PC-3 (cell line): ENCODE data around the gene DHX32. TPM values are rescaled to one million over a fixed set of nuclear protein-coding genes. Genes with fewer than 3 reads are reported as not detected.

Experiments used
- ATAC-seq: fragments of 200-7000 bp; cut with Tn5 transposase; 2 replicates; pipeline ENCODE4 v1.9.1; 2020; ENCODE audit warnings: mild to moderate bottlenecking, moderate library complexity
- BruUV-seq: library from RNA; stranded (reverse); fragments of 400-500 nt; replicated peaks from 2 replicates; lab custom pipeline; 2021; lab: Mats Ljungman, UMichigan
- CTCF ChIA-PET: fragments of 300-600 bp; sonication (Branson Sonifier 250); formaldehyde crosslinking; loops from one replicate; lab custom pipeline; 2022; ENCODE audit warnings: antibody characterized with exemption; lab: Charles Lee
- POLR2A ChIA-PET: fragments of 300-600 bp; sonication (Branson Sonifier 250); formaldehyde crosslinking; loops from one replicate; lab custom pipeline; 2022; ENCODE audit warnings: antibody characterized with exemption; ENCODE audit not compliant: unreplicated experiment; lab: Charles Lee
- DNase-seq: peaks from one replicate; pipeline ENCODE4 v3.0.0-alpha.2; 2015
- H2AFZ ChIP-seq: fragments of 300-600 bp; sonication (generic); 2 replicates; pipeline ENCODE4 v1.6.0; 2016; ENCODE audit warnings: antibody characterized with exemption, low read length
- H3F3A ChIP-seq: fragments of 300-600 bp; sonication (generic); one replicate; pipeline ENCODE4 v1.6.0; 2017; ENCODE audit warnings: antibody characterized with exemption, low read length, control low read depth, mild to moderate bottlenecking; ENCODE audit not compliant: unreplicated experiment
- H3K27ac ChIP-seq: fragments of 300-600 bp; sonication (generic); 2 replicates; pipeline ENCODE4 v1.5.1; 2016; ENCODE audit warnings: mild to moderate bottlenecking, low read length
- H3K27me3 ChIP-seq: fragments of 300-600 bp; sonication (generic); 2 replicates; pipeline ENCODE4 v1.6.1; 2016; ENCODE audit warnings: low read length, mixed read lengths
- H3K36me3 ChIP-seq: fragments of 300-600 bp; sonication (generic); 2 replicates; pipeline ENCODE4 v1.6.1; 2016; ENCODE audit warnings: low read depth, mixed run types, low read length, mixed read lengths
- H3K4me1 ChIP-seq: fragments of 300-600 bp; sonication (generic); 2 replicates; pipeline ENCODE4 v1.5.1; 2016; ENCODE audit warnings: low read length; ENCODE audit not compliant: insufficient read depth
- H3K4me2 ChIP-seq: fragments of 300-600 bp; sonication (generic); 2 replicates; pipeline ENCODE4 v1.6.0; 2016; ENCODE audit warnings: low read length
- H3K4me3 ChIP-seq: fragments of 300-600 bp; sonication (generic); 2 replicates; pipeline ENCODE4 v1.5.1; 2016; ENCODE audit warnings: mild to moderate bottlenecking, low read length, mixed read lengths
- H3K79me2 ChIP-seq: fragments of 300-600 bp; sonication (generic); 2 replicates; pipeline ENCODE4 v1.6.1; 2017; ENCODE audit warnings: low read length, mixed read lengths
- H3K9ac ChIP-seq: fragments of 300-600 bp; sonication (generic); 2 replicates; pipeline ENCODE4 v1.6.0; 2016; ENCODE audit warnings: mild to moderate bottlenecking, low read length
- H3K9me2 ChIP-seq: fragments of 300-600 bp; sonication (generic); replicated peaks from 2 replicates; pipeline ENCODE4 v1.6.1; 2016; ENCODE audit warnings: mixed run types, low read length, mixed read lengths
- H3K9me3 ChIP-seq: fragments of 300-600 bp; sonication (generic); 2 replicates; pipeline ENCODE4 v1.6.1; 2016; ENCODE audit warnings: low read length, mixed read lengths
- H4K20me1 ChIP-seq: fragments of 300-600 bp; sonication (generic); 2 replicates; pipeline ENCODE4 v1.6.1; 2016; ENCODE audit warnings: low read length, mixed read lengths
- EZH2 ChIP-seq: fragments of 300-600 bp; sonication (generic); IDR thresholded peaks from one replicate; pipeline ENCODE4 v1.6.1; 2017; ENCODE audit warnings: antibody characterized with exemption, mild to moderate bottlenecking, low read length; ENCODE audit not compliant: unreplicated experiment
- EZH2phosphoT487 ChIP-seq: fragments of 300-600 bp; sonication (generic); IDR thresholded peaks from 2 replicates; pipeline ENCODE4 v1.6.1; 2018; ENCODE audit warnings: mild to moderate bottlenecking, antibody characterized with exemption, low read length, borderline replicate concordance
- intact Hi-C: fragments of 100-400 bp; cut with micrococcal nuclease; formaldehyde crosslinking; loops from 2 replicates; pipeline ENCODE4 v1.9.0; 2023
- total RNA-seq: library from RNA; depleted of rRNA; stranded (reverse); fragments of >200 nt; gene quantifications from 2 replicates; pipeline ENCODE4 v1.2.3, GENCODE V29; 2014
- TF ChIP-seq, protein P1 (sequence below): fragments of 300-600 bp; sonication (generic); conservative IDR thresholded peaks from 2 replicates; pipeline ENCODE4 v1.5.1; 2017; ENCODE audit warnings: antibody characterized with exemption, low read depth, mild to moderate bottlenecking, low read length

Gene DHX32
- total RNA-seq, 1 experiment from 2014 or later = 38.7 TPM

DNA sequence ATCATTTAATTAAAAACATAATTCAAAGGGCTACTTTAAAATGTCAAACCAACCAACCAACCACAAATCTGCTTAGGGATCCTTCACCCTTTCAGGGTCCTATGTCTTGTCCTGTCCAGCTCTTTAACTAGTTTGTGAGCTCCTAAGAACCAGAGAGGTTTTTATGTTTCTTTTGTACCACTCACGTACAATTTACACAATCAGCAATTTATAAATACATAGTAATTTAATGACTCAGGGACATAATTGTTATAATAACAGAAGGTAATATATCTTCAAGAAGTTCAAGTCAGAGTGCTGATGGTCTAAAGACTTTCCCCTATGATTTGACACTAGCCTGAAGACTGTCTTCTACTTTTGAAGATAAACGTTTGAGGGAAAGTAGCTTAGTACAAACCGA, 16.0 kb downstream of the DHX32 start:
- Histone ChIP-seq H3K4me2 (no peak overlapping the region), H3K9me3 (no peaks in the 10 kb centered on the region), H3K79me2 (no peaks in the 10 kb centered on the region), H3K4me3 (no peak overlapping the region), H2AFZ (no peak overlapping the region), H3K9ac (no peak overlapping the region), H3F3A (no peaks in the 10 kb centered on the region), H3K4me1 (no peaks in the 10 kb centered on the region), H3K36me3 (no peaks in the 10 kb centered on the region; the same call in 1 of the 2 replicates), H3K9me2 (no peaks in the 10 kb centered on the region), H3K27me3 (no peaks in the 10 kb centered on the region), H4K20me1 (no peaks in the 10 kb centered on the region), H3K27ac (no peak overlapping the region)
- ChIA-PET CTCF (interaction anchor here (0.6 kb wide), 1 partner anchor 639 kb away, joined by 3 read pairs; no protein-coding TSS in a partner anchor), POLR2A (interaction anchor here (0.6 kb wide), 1 partner anchor 388 kb away, joined by 5 read pairs; no protein-coding TSS in a partner anchor)
- no TSS peak for BruUV-seq
- intact Hi-C loops = loop anchor here (5.0 kb wide), 2 partner anchors 42 to 522 kb away; partner anchors contain the start of gene ADAM12
- TF ChIP-seq EZH2 = no peak
- no peak for TF ChIP-seq EZH2phosphoT487
- TF ChIP-seq, protein P1, sequence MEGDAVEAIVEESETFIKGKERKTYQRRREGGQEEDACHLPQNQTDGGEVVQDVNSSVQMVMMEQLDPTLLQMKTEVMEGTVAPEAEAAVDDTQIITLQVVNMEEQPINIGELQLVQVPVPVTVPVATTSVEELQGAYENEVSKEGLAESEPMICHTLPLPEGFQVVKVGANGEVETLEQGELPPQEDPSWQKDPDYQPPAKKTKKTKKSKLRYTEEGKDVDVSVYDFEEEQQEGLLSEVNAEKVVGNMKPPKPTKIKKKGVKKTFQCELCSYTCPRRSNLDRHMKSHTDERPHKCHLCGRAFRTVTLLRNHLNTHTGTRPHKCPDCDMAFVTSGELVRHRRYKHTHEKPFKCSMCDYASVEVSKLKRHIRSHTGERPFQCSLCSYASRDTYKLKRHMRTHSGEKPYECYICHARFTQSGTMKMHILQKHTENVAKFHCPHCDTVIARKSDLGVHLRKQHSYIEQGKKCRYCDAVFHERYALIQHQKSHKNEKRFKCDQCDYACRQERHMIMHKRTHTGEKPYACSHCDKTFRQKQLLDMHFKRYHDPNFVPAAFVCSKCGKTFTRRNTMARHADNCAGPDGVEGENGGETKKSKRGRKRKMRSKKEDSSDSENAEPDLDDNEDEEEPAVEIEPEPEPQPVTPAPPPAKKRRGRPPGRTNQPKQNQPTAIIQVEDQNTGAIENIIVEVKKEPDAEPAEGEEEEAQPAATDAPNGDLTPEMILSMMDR = no peak
- ATAC-seq = no peak
- DNase-seq = no peak

DNA sequence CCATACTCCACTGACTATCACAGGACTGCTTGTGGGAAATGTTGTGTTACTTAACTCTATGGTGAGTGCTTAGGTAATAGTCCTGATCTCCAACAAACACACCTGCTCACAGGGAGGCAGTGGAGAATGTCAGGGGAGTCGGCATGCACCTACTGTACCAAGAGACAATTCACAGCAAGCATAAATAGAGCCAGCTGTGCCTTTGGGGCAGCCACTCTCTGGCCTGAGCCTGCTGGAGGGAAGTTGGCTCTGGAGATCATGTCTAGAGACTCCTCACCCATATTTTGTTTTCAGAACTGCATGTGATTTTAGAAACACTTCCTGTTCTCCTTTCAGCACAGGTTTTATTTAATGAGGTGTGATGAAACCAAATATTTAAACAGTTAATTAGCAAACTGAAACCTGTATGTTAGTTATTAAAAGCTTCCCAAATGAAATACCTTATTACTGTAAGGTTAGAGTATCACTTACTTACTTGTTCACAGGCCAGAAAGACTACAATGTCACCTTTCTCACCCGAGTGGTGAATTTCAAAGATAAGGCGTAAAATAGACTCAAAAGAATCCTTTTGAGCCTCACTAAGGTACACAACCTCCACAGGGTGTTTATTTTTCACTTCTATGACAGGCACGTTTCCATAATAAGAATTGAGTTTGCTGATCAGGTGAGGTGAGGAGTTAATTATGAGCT, 21.8 kb downstream of the DHX32 start:
- ChIA-PET POLR2A (no interaction called here), CTCF (no interaction called here)
- no peaks in the 10 kb centered on the region for H3K79me2 ChIP-seq
- no TSS peak for BruUV-seq
- no peaks in the 10 kb centered on the region for H3K27me3 ChIP-seq
- H3K4me2 ChIP-seq = no peak overlapping the region
- H3K9ac ChIP-seq = no peak overlapping the region
- no peaks in the 10 kb centered on the region for H4K20me1 ChIP-seq
- no peaks in the 10 kb centered on the region for H3K4me1 ChIP-seq
- peaks cover 3% of the 10 kb centered on the region; the same call in 1 of the 2 replicates for H3K36me3 ChIP-seq
- no peaks in the 10 kb centered on the region for H3K9me2 ChIP-seq
- H3K27ac ChIP-seq = no peak overlapping the region
- TF ChIP-seq EZH2phosphoT487 = no peak
- TF ChIP-seq EZH2 = no peak
- TF ChIP-seq, protein P1 = no peak
- H3F3A ChIP-seq = no peaks in the 10 kb centered on the region
- DNase-seq (no peak), ATAC-seq (no peak)
- intact Hi-C loops = no loop called here
- H2AFZ ChIP-seq = no peak overlapping the region
- H3K4me3 ChIP-seq = no peak overlapping the region
- H3K9me3 ChIP-seq = no peaks in the 10 kb centered on the region

DNA sequence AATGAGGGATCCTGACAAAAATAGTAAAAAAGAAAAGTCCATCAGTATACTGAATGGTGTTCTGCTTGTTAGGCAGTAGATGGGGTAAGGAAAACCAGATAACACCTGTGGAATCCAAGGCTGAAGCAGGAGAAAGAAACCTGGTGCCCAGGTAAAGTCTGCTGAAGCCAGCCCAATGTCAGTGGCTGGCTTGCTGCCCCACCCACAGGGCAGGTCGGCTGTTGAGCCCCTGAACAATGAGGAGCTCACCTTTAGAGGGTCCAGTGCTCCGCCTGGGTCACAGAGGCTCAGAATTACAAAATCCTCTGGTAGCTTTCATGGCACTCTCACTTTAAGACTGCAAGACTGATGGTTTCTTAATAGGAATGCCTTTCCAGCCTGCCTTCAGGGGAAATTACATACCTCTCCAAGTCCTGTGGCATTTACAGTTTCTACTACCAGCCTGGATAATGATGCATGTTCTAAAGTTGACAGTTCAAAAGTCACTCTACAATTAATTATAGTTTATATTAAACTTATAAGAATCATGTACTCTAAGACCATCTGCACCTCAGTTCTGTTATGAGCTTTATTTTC, 23.8 kb downstream of the DHX32 start:
- no TSS peak for BruUV-seq
- H3K4me3 ChIP-seq = no peak overlapping the region
- H3K79me2 ChIP-seq = no peaks in the 10 kb centered on the region
- no peak overlapping the region for H3K9ac ChIP-seq
- TF ChIP-seq, protein P1 = no peak
- TF ChIP-seq EZH2phosphoT487 (no peak), EZH2 (no peak)
- DNase-seq (no peak), ATAC-seq (no peak)
- no peaks in the 10 kb centered on the region for H3K27me3 ChIP-seq
- no peaks in the 10 kb centered on the region for H3K9me3 ChIP-seq
- no peaks in the 10 kb centered on the region for H3K9me2 ChIP-seq
- intact Hi-C loops = no loop called here
- H3K36me3 ChIP-seq = peaks cover 4% of the 10 kb centered on the region; the same call in 1 of the 2 replicates
- no peak overlapping the region for H3K27ac ChIP-seq
- no peaks in the 10 kb centered on the region for H3F3A ChIP-seq
- H3K4me1 ChIP-seq = no peaks in the 10 kb centered on the region
- ChIA-PET POLR2A (no interaction called here), CTCF (no interaction called here)
- no peak overlapping the region for H2AFZ ChIP-seq
- no peak overlapping the region for H3K4me2 ChIP-seq
- H4K20me1 ChIP-seq = no peaks in the 10 kb centered on the region
